Adrenal gland (tissue), 5 donors: ENCODE data around the gene ABCD3.

ENCODE experiments used
- POLR2A ChIP-seq, 2 donors: fragments of 450-650 bp; IDR thresholded peaks; one replicate each; pipeline ENCODE4 v1.6.1; 2017; ENCODE audit warnings: antibody characterized with exemption in 2 of 2, mild to moderate bottlenecking in 2 of 2, moderate library complexity in 1 of 2
- TF ChIP-seq, protein P1 (sequence below), 6 experiments: fragments of 450-650 bp in 4 of 6; fragments of 200-600 bp in 2 of 6; sonication (generic) in 1 of 6; IDR thresholded peaks; 1 replicate in 5 of 6; 2 replicates in 1 of 6; pipeline versions ENCODE4 v1.5.1 to v1.8.0; 2016 to 2021; ENCODE audit warnings: antibody characterized with exemption in 6 of 6, mild to moderate bottlenecking in 2 of 6, moderate library complexity in 1 of 6
- donor health status: DM: no; HTN: no; CAD: no.

DNA sequence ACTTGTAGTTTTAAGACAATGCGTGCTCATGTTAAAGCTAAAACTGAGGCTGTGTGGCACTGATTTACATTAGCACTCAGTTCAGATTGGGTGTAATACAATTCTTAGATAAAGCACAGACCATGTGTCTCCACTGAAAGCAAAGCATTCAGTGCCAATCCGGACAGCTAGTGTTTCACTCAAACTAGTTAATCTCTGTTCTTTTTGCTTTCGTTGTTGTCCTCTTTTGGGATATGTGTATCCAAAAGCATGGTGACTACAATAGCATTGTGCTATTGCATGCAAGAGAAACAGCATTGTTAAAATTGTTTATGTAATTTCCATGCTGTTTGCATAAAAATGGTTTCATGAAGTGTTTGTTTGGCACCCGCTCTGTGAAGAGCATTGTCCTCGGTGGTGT lies 68.8 kb downstream of the ABCD3 start:
- TF ChIP-seq, protein P1, sequence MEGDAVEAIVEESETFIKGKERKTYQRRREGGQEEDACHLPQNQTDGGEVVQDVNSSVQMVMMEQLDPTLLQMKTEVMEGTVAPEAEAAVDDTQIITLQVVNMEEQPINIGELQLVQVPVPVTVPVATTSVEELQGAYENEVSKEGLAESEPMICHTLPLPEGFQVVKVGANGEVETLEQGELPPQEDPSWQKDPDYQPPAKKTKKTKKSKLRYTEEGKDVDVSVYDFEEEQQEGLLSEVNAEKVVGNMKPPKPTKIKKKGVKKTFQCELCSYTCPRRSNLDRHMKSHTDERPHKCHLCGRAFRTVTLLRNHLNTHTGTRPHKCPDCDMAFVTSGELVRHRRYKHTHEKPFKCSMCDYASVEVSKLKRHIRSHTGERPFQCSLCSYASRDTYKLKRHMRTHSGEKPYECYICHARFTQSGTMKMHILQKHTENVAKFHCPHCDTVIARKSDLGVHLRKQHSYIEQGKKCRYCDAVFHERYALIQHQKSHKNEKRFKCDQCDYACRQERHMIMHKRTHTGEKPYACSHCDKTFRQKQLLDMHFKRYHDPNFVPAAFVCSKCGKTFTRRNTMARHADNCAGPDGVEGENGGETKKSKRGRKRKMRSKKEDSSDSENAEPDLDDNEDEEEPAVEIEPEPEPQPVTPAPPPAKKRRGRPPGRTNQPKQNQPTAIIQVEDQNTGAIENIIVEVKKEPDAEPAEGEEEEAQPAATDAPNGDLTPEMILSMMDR (IDR thresholded peaks at IDR 0.05) = no peak
- TF ChIP-seq POLR2A (IDR thresholded peaks at IDR 0.05) = no peak
